ENCODE measurements around the gene UQCR11.
A peak's percentile ranks its signal among the peaks of the same experiment; 100 is the strongest.

The UQCR11 gene

DNA sequence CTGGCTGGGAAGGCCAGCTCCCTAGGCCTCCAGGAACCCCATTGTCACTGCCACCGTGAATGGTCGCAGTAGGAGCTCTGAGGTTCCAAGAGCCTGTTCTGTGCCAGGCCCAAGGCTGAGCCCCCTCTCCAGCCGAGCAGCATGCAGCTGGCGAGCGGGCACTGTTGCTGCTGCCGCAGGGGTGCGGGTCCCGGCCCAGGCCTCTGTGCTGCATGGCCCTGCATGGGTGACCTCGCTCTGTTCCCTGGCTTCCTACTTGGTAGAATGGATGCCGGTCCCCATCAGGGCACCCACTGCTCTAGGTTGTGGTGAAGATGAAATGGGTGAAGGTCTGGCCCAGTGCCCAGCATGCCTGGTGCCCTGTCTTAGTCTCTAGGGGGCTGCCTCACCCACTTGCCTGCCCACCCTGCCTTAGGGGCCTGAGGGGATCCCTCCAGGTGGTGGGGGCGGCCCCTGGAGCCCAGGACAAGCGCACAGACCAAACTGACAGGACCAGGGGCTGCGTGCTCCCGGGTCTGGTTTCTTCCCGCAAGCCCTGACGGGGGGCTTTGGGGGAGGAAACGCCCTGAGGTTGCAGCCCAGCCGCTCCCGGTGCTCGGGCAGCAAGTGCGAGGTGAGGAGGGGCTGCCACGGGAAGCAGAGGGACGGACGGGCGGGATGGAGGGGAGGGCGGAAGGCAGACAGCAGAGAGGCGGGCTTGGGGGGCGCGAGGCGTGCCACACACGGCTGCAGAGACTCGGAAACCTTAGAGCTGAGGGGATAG, 8.7 kb upstream of the UQCR11 start:
- DNase-seq, result no peak

- DNase-seq, result no peak
Observed at GRCh38 chr19:1613146-1613545, 7.9 kb upstream of the UQCR11 start.

DNA sequence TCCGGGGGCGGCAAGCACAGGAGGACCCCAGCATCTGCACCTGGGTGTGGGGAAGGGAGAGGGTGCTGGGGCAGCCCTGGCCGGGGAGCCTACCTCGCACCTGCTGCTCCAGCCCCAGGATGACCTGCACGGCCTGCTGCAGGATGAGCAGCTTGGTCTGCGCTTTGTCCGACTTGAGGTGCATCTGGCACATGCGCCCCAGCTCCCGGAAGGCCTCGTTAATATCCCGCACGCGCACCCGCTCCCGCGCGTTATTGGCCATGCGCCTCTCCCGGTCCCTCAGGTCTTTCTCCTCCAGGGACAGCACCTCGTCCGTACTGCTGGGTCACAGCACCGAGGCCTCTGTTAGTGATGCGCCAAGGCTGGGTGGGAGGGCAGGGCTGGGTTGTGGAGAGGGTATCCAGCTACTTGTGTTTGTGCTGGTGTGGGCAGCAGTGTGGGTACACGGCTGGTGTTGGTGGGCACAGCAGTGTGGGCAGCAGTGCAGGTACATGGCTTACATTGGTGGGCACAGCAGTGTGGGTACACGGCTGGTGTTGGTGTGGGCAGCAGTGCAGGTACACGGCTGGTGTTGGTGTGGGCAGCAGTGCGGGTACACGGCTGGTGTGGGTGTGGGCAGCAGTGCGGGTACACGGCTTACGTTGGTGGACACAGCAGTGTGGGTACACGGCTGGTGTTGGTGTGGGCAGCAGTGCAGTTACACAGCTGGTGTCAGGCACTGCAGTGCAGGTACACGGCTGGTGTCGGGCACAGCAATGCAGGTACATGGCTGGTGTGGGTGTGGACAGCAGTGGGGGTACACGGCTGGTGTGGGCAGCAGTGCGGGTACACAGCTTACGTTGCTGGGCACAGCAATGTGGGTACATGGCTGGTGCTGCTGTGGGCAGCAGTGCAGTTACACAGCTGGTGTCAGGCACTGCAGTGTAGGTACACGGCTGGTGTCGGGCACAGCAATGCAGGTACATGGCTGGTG, 7.1 kb upstream of the UQCR11 start:
- DNase-seq, result no peak

GRCh38 chr19:1611353-1611752, 6.1 kb upstream of the UQCR11 start:
- no peak for DNase-seq

GRCh38 chr19:1610579-1610978, 5.3 kb upstream of the UQCR11 start:
- DNase-seq, result no peak

DNA sequence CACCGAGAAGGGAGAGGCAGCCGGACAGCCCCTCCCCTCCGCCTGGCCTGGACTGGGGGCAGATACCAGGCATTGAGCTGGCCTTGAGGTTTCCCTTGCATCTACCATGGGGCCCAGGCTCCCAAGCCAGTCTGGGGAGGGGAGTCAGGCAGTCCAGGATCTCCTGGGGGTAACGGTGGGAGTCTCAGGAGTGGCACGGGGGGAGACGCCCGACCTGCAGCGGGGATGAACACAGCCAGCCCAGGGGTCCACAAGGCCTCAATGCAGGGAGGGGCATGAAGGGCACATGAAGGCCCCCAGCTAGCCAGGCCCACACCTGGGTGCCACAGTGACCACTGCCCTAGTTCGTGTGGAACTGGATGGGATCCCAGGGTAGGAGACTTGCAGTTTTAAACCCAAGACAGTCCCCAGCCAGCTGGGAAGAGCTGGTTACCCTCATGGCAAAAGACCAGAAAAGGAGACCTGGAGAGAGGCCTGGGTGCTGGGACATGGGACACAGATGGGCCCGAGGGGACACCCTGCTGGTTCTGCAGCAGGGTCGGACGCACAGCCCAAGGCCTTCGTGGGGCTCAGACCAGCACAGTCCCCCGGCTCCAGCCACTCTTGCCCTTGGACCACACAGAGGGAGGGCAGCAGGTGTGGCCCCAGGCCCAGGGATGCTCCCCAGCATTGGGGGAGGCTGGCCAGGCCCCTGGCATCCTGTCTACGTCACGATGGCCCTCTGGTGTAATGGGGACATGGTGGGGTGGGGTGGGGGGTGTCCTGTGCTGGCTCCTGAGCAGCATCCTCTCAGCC, 4.6 kb upstream of the UQCR11 start:
- DNase-seq, result no peak

GRCh38 chr19:1609103-1609396, 3.8 kb upstream of the UQCR11 start:
- no peak for DNase-seq

DNA sequence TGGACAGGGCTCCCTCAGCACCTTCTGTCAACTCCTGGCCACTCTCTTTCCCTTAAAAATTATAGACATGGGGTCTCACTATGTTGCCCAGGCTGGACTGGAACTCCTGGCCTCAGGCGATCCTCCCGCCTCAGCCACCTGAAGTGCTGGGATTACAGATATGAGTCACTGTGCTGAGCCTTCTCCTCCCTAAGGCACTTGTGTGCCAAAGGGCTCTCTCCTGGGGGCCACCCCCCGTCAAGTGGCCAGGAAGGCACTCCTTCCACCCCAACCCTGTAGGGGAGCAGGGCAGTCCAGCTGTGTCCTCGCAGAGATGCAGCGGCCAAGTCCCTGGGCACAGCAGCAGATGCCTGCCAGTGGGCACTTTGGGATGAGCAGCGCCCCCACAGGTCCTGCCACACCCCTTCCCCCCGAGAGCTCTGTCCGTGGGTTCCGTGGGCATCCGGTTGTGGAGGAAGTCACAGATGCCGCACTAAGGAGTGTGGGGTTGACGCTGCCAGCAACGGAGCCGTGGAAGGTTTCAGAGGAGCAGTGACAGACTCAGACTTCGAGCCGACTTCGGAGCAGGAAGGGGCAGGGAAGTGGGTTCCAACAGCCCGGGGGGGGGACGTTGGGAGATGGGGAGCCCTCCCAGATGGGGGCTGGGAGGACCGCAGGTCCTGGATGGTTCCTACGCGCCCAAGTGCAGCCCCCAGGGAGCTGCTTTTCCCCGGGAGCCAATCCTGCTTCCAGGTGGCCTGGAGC, 3.3 kb upstream of the UQCR11 start:
- no peak for DNase-seq

DNA sequence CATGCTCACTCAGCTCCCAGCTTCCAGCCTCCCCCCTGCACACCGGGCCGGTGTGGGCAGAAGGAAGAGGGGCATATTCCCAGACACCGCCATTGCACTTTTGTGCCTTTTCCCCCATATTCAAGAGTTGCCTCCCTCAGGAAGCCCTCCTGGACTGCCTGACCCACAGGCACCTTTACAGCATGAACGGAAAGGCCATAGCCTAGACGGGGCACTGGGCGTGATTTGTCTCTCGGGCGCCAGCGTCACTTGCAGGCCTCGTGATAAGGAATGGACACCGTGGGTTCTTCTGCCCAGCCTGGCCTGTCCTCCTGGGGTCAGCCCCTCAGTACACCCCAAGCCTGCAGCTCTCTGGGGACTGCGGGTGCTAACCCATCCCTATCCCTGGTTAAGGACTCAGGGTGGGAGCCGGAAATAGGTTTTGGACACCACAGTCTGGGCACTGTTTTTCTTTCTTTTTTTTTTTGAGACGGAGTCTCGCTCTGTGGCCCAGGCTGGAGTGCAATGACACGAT, 933 bp upstream of the UQCR11 start:
- no peak for DNase-seq

GRCh38 chr19:1602091-1602707, 3.1 kb downstream of the UQCR11 start:
- no peak for DNase-seq

DNA sequence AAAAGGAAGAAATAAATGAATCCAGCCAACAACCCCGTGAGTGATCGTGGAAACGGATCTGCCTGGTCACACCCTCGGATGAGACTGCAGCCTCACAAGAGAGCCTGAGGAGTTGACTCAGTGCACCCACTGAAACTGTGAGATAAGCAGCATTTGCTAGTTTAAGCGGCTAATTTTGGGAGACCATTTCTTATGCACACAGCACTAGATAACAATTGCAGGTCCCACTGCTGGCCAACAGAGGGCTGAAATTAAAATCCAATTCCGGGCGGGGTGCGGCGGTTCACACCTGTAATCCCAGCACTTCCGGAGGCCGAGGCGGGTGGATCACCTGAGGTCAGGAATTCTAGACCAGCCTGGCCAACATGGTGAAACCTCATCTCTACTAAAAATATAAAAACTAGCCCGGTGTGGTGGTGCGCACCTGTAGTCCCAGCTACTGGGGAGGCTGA, 3.6 kb downstream of the UQCR11 start:
- no peak for DNase-seq

DNA sequence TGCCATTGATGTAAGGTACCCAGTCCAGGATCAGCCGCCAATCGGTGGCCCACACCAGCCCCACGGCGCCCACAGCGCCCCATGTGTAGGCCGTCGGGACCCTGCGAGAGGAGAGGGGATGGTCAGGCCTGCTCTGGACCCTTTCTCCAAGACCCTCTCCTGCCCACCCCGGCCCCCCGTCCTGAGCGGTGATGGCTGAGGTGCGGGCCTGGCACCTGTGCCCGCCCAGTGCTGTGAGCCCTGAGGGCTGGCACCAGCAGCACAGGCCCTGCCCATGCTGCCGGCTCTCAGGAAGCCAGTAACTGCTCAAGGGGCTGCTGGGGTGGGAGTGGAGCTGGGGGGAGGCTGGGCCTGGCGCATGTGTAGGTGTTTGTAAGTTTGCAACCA, 5.8 kb downstream of the UQCR11 start:
- DNase-seq, result no peak

GRCh38 chr19:1598777-1599459, 6.3 kb downstream of the UQCR11 start:
- DNase-seq, result no peak

- DNase-seq, result no peak
Observed at GRCh38 chr19:1593501-1593772, 11.8 kb downstream of the UQCR11 start.

DNA sequence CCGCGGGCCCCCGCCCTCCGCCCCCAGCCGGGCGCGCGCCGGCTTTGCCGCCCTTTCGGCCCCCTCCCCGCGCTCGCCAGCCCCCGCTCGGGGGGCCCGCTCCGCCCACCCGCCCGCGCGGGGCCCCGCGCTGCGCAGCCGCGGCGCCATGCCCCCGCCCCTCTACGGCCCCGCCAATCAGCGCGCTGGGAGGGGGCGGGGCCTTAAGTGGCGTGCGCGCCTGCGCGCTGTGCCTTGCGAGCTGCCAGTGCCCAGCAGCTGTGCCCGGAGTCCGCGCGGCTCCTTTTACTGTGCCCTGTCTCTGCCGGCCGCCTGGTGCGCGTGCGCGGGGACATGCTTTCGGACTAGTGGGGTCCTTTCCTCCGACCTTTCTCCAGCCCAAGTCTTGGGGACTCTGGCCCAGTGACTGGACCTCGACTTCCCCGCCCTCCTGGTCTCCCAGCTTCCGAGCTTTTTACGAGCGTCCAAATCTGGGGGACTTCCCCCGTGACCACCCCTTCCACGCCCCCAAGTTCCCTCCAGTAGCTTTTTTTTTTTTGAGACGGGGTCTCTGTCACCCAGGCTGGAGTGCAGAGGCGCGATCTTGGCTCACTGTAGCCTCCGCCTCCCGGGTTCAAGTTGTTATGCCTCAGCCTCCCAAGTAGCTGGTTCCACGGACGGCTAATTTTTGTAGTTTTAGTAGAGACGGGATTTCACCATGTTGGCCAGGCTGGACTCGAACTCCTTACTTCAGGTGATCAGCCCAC, 12.3 kb downstream of the UQCR11 start, which contains the start of gene MBD3:
MBD3 (minus strand) TSS at position 111 of the 746 bp plus-strand sequence. CDS start 234 bp downstream, outside the sequence.
- peak; percentile 86 for DNase-seq

GRCh38 chr19:1592024-1592754, 13.1 kb downstream of the UQCR11 start:
- DNase-seq, result peak; percentile 59

GRCh38 chr19:1591421-1592023, 13.7 kb downstream of the UQCR11 start:
- no peak for DNase-seq

GRCh38 chr19:1590641-1591397, 14.4 kb downstream of the UQCR11 start:
- DNase-seq, result no peak

- DNase-seq, result no peak
Observed at GRCh38 chr19:1587872-1588271, 17.4 kb downstream of the UQCR11 start.
